OCI-LY1 (cell line): Measurements from ENCODE around the gene KATNBL1.

Experiments used
- CTCF ChIP-seq: fragments of 200-600 bp; sonication (generic), shearing (Covaris generic); IDR thresholded peaks from 2 replicates; pipeline ENCODE4 v1.5.1; 2017; ENCODE audit warnings: mild to moderate bottlenecking, antibody characterized with exemption, low read length, moderate library complexity, mixed read lengths
- EZH2 ChIP-seq: fragments of 200-600 bp; sonication (generic), shearing (Covaris generic); IDR thresholded peaks from 2 replicates; pipeline ENCODE4 v1.8.0; 2017; ENCODE audit warnings: borderline replicate concordance, mixed run types, mild to moderate bottlenecking, antibody characterized with exemption, low read length, moderate library complexity, mixed read lengths

GRCh38 chr15:34119291-34119690 lies 90.6 kb downstream of the KATNBL1 start:
- no peak for TF ChIP-seq CTCF
- no peak for TF ChIP-seq EZH2
